Measurements from ENCODE around the gene PHYKPL. TPM values are rescaled to one million over a fixed set of nuclear protein-coding genes. Genes with fewer than 3 reads are reported as not detected.
"Not testable (repeated sequence)": the region's sequence is repeated elsewhere in the genome, so short reads cannot be mapped to it uniquely, and the experiment has no call there.

Gene PHYKPL
- total and polyA plus RNA-seq, 2 of the 8 experiments (the other 6 are each of a cell fraction or from before 2014, with no cell fraction given) = 25.1 to 32.1 TPM

- 94% methylated on average over 11 of the region's 16 CpGs; no CpG with 5 or more reads in 1 of the 2 experiments for WGBS, 2 experiments (ENCODE audit: extremely low coverage in 1 of 2, insufficient coverage in 1 of 2, insufficient read length in 1 of 2, insufficient replicate concordance in 2 of 2, low coverage in 1 of 2, low lambda C conversion rate in 2 of 2, missing lambda C conversion rate in 1 of 2)
- H4K91ac ChIP-seq (replicated peaks; ENCODE audit: insufficient read length, low read length); H3K36me3 ChIP-seq (ENCODE audit: control insufficient read depth in 2 of 4, insufficient read depth in 4 of 4, low read length in 3 of 4); H2BK5ac ChIP-seq (ENCODE audit: low read depth, low read length); H3K23me2 ChIP-seq (ENCODE audit: low read depth, low read length); H3K4me2 ChIP-seq (ENCODE audit: insufficient read depth in 1 of 2, low read depth in 2 of 2, low read length in 2 of 2); H3K27me3 ChIP-seq (replicated peaks in 1 of 4; ENCODE audit: control insufficient read depth in 3 of 4, extremely low read depth in 1 of 4, insufficient read depth in 3 of 4, low read length in 3 of 4); H3K18ac ChIP-seq (ENCODE audit: extremely low read depth, low read length); CTCF ChIA-PET (ENCODE audit: partially characterized antibody); H3K9ac ChIP-seq (replicated peaks in 1 of 4; ENCODE audit: extremely low read depth in 1 of 4, low read depth in 3 of 4, low read length in 3 of 4); H2BK12ac ChIP-seq (ENCODE audit: low read depth, low read length); H3K4ac ChIP-seq (replicated peaks; ENCODE audit: insufficient read length, low read depth, low read length); H3K9me3 ChIP-seq (ENCODE audit: insufficient read depth in 2 of 2, low read depth in 1 of 2, low read length in 1 of 2); H3K4me3 ChIP-seq (ENCODE audit: extremely low read depth in 1 of 4, insufficient read depth in 2 of 4, low read depth in 3 of 4, low read length in 4 of 4); H3K4me1 ChIP-seq (replicated peaks in 1 of 4; ENCODE audit: control insufficient read depth in 3 of 4, insufficient read depth in 4 of 4, low read length in 3 of 4); H4K8ac ChIP-seq (ENCODE audit: extremely low read depth, insufficient read depth, low read length); FAIRE-seq; H2BK120ac ChIP-seq (replicated peaks; ENCODE audit: low read depth, low read length); H3K56ac ChIP-seq (replicated peaks; ENCODE audit: insufficient read length, low read depth, low read length); H3K79me1 ChIP-seq (ENCODE audit: low read depth, low read length); H4K20me1 ChIP-seq (replicated peaks in 1 of 2; ENCODE audit: control insufficient read depth in 1 of 2, insufficient read depth in 2 of 2, low read length in 2 of 2); H2BK15ac ChIP-seq (ENCODE audit: low read length); H2BK20ac ChIP-seq (ENCODE audit: low read length); H3K27ac ChIP-seq (ENCODE audit: low read depth, low read length); H3K14ac ChIP-seq (ENCODE audit: insufficient read length); H3K23ac ChIP-seq (ENCODE audit: insufficient read length); H2AK5ac ChIP-seq (ENCODE audit: low read depth, low read length); H3K79me2 ChIP-seq (ENCODE audit: control insufficient read depth in 1 of 2, insufficient read depth in 2 of 2, low read length in 2 of 2); DNase-seq (ENCODE audit: low read depth in 1 of 2, low spot score in 2 of 2); H4K5ac ChIP-seq (ENCODE audit: insufficient read length, low read depth, low read length); H2AFZ ChIP-seq (ENCODE audit: low read length): not testable (repeated sequence)
- POLR2A ChIA-PET (ENCODE audit: partially characterized antibody) = interaction anchor here (1.3 to 21.6 kb wide), 2 partner anchors 24 to 29 kb away, joined by 3 to 507 read pairs; partner anchors contain the start of gene HNRNPAB
Observed at GRCh38 chr5:178239626-178240301, 7.2 kb upstream of the PHYKPL start.
